NB4 (cell line): ENCODE results near the gene DAPK1.

Experiments
- CTCF ChIP-seq: IDR thresholded peaks from one replicate; pipeline ENCODE4 v1.5.1; 2012; ENCODE audit warnings: low read depth, low read length
- MAX ChIP-seq: IDR thresholded peaks from 2 replicates; pipeline ENCODE4 v1.6.1; 2011; ENCODE audit warnings: low read depth, low read length
- MYC ChIP-seq: IDR thresholded peaks from 2 replicates; pipeline ENCODE4 v1.6.1; 2011; ENCODE audit warnings: low read depth, low read length
- POLR2A ChIP-seq: IDR thresholded peaks from 2 replicates; pipeline ENCODE4 v1.6.1; 2011; ENCODE audit warnings: mild to moderate bottlenecking; ENCODE audit not compliant: insufficient read length; ENCODE audit errors: extremely low read depth

GRCh38 chr9:87750726-87751125, 253.1 kb downstream of the DAPK1 start:
- TF ChIP-seq POLR2A (no peak), CTCF (no peak), MAX (no peak), MYC (no peak)
